Psoas muscle (tissue), 8 donors: ENCODE data around the gene LATS1. TPM values are rescaled to one million over a fixed set of nuclear protein-coding genes. Genes with fewer than 3 reads are reported as not detected.

Experiments used
- ATAC-seq, 4 donors: fragments of 200-7000 bp; cut with Tn5 transposase; one replicate each; pipeline ENCODE4 v1.9.1; 2020; ENCODE audit warnings: moderate library complexity in 3 of 4, mild to moderate bottlenecking in 2 of 4
- DNase-seq, 2 donors: peaks; one replicate each; pipeline ENCODE4 v3.0.0-alpha.2; 2020
- H3K27ac ChIP-seq: fragments of 200-600 bp; one replicate; pipeline ENCODE4 v1.8.0; 2022
- H3K27me3 ChIP-seq, 3 donors: fragments of 200-600 bp in 1 of 3; one replicate each; pipeline versions ENCODE4 v1.6.1 to v1.8.0; 2013 to 2022; ENCODE audit warnings: low read length in 2 of 3, mild to moderate bottlenecking in 2 of 3, moderate library complexity in 1 of 3; ENCODE audit not compliant: insufficient read depth in 3 of 3
- H3K36me3 ChIP-seq, 2 donors: fragments of 200-600 bp in 1 of 2; one replicate each; pipeline versions ENCODE4 v1.6.1 to v1.8.0; 2013 to 2022; ENCODE audit warnings: low read depth in 1 of 2, mild to moderate bottlenecking in 1 of 2, moderate library complexity in 1 of 2; ENCODE audit not compliant: insufficient read depth in 1 of 2
- H3K4me1 ChIP-seq: fragments of 200-600 bp; one replicate; pipeline ENCODE4 v1.8.0; 2022
- H3K4me3 ChIP-seq: fragments of 200-600 bp; one replicate; pipeline ENCODE4 v1.8.0; 2022; ENCODE audit warnings: mild to moderate bottlenecking
- H3K9me3 ChIP-seq: fragments of 200-600 bp; one replicate; pipeline ENCODE4 v1.8.0; 2022
- CTCF ChIP-seq: fragments of 200-600 bp; IDR thresholded peaks from one replicate; pipeline ENCODE4 v1.8.0; 2022; ENCODE audit warnings: antibody characterized with exemption
- WGBS, 3 donors: extraction: QIAGEN DNeasy Blood & Tissue Kit; methylation state at CpG; one replicate each; pipeline versions ENCODE4 v1.1.6 to v1.1.7; 2013; 5-methylcytosine and 5-hydroxymethylcytosine counted together
- intact Hi-C, 2 donors: fragments of 100-400 bp; cut with DNase I; formaldehyde crosslinking; loops; one replicate each; pipeline versions ENCODE4 v1.11.0 to v1.14.2; 2022
- polyA plus RNA-seq, 3 donors: library from polyadenylated mRNA; stranded (reverse); fragments of 200-250 nt; gene quantifications; one replicate each; pipeline ENCODE4 v1.2.3, GENCODE V29; 2013
- total RNA-seq, 4 donors: library from RNA; stranded (reverse); fragmentation: NEBNext Ultra II Directional in 2 of 4; extraction: Animal tissue kit (Norgen Biotek cat#: 25700) in 2 of 4; gene quantifications; one replicate each; pipeline versions ENCODE4 v1.2.1 to v1.2.4, GENCODE V29; 2021 to 2023
- donor health status: healthy with polysubstance abuse.
- donor health status: DM: no; HTN: no; CAD: no; lungs with moderate emphysema.
- donor health status: Bipolar disorder and iron deficiency.
- donor health status: healthy.
- donor health status: DM: yes; HTN: yes; CAD: no.
- donor health status: DM: no; HTN: no; CAD: no.
- donor health status: DM: no; HTN: no; CAD: no.
- donor health status: DM: yes; HTN: yes; CAD: no.

LATS1 gene
- total and polyA plus RNA-seq, 7 donors: 3.4 to 15.5 (median 11.0) TPM

- Histone ChIP-seq H3K36me3 (peaks cover 16 to 98% of the 10 kb centered on the region in 2 donors), H3K9me3 (no peaks in the 10 kb centered on the region), H3K27me3 (no peaks in the 10 kb centered on the region), H3K27ac (no peak overlapping the region), H3K4me1 (no peaks in the 10 kb centered on the region), H3K4me3 (no peak overlapping the region)
- no peak for DNase-seq
- WGBS, 3 donors: 97 to 100% (median 100%) methylated on average over 1 of the region's 1 CpG
- intact Hi-C loops: loop anchor here in 1 of 2 donors (10.0 kb wide), 1 partner anchor 150 kb away; no protein-coding TSS in a partner anchor
- ATAC-seq: no peak
- no peak for TF ChIP-seq CTCF
Measured at GRCh38 chr6:149734915-149735314, 17.0 kb upstream of the LATS1 start.

- H3K27me3 ChIP-seq: no peaks in the 10 kb centered on the region
- no peak overlapping the region for H3K4me3 ChIP-seq
- peaks cover 19 to 98% of the 10 kb centered on the region in 2 donors for H3K36me3 ChIP-seq
- WGBS, 3 donors: 94 to 99% (median 97%) methylated on average over 2 of the region's 2 CpGs
- no peaks in the 10 kb centered on the region for H3K9me3 ChIP-seq
- DNase-seq (no peak), ATAC-seq (no peak)
- TF ChIP-seq CTCF: no peak
- intact Hi-C loops: loop anchor here in 1 of 2 donors (10.0 kb wide), 1 partner anchor 148 kb away; no protein-coding TSS in a partner anchor
- no peaks in the 10 kb centered on the region for H3K4me1 ChIP-seq
- no peak overlapping the region for H3K27ac ChIP-seq
Measured at GRCh38 chr6:149733089-149733720, 15.3 kb upstream of the LATS1 start.

- Histone ChIP-seq H3K9me3 (no peaks in the 10 kb centered on the region), H3K4me1 (no peaks in the 10 kb centered on the region), H3K4me3 (no peak overlapping the region), H3K27ac (no peak overlapping the region), H3K27me3 (no peaks in the 10 kb centered on the region), H3K36me3 (peaks cover 7 to 97% of the 10 kb centered on the region in 2 donors)
- intact Hi-C loops: loop anchor here in 1 of 2 donors (10.0 kb wide), 1 partner anchor 145 kb away; no protein-coding TSS in a partner anchor
- ATAC-seq: no peak
- TF ChIP-seq CTCF: no peak
- DNase-seq: no peak
- WGBS, 3 donors: 95 to 97% (median 96%) methylated on average over 7 to 8 of the region's 8 CpGs
Measured at GRCh38 chr6:149729824-149730223, 11.9 kb upstream of the LATS1 start.

- no peaks in the 10 kb centered on the region for H3K27me3 ChIP-seq
- DNase-seq: no peak
- no peaks in the 10 kb centered on the region for H3K4me1 ChIP-seq
- intact Hi-C loops: no loop called here
- no peak for ATAC-seq
- H3K27ac ChIP-seq: no peak overlapping the region
- 89 to 97% (median 91%) methylated on average over 5 of the region's 5 CpGs for WGBS, 3 donors
- no peak overlapping the region for H3K4me3 ChIP-seq
- H3K9me3 ChIP-seq: no peaks in the 10 kb centered on the region
- no peak for TF ChIP-seq CTCF
- peaks cover 7 to 90% of the 10 kb centered on the region in 2 donors for H3K36me3 ChIP-seq
Measured at GRCh38 chr6:149728499-149729234, 10.8 kb upstream of the LATS1 start.
